GM12878 (cell line): ENCODE measurements around the gene DNTTIP2. TPM values are rescaled to one million over a fixed set of nuclear protein-coding genes. Genes with fewer than 3 reads are reported as not detected.

Experiments
- ATF7 ChIP-seq: fragments of 450-650 bp; IDR thresholded peaks from 2 replicates; pipeline ENCODE4 v1.6.1; 2016; ENCODE audit warnings: low read depth, mild to moderate bottlenecking
- CBX5 ChIP-seq: sonication (generic); IDR thresholded peaks from 2 replicates; pipeline ENCODE4 v1.6.1; 2016; ENCODE audit warnings: low read depth, moderate library complexity, mild to moderate bottlenecking, inconsistent platforms
- DPF2 ChIP-seq: fragments of 450-650 bp; IDR thresholded peaks from 2 replicates; pipeline ENCODE4 v1.6.1; 2017; ENCODE audit warnings: mild to moderate bottlenecking
- EGR1 ChIP-seq, 2 experiments: IDR thresholded peaks; 1 replicate in 1 of 2; 2 replicates in 1 of 2; pipeline ENCODE4 v1.6.1; 2011 to 2012; ENCODE audit warnings: low read depth in 2 of 2, low read length in 2 of 2, borderline replicate concordance in 1 of 2, mild to moderate bottlenecking in 1 of 2, moderate library complexity in 1 of 2
- IKZF1 ChIP-seq: fragments of 450-650 bp; conservative IDR thresholded peaks from 2 replicates; pipeline ENCODE4 v1.6.1; 2017; ENCODE audit warnings: antibody characterized with exemption, mild to moderate bottlenecking
- NR2F1 ChIP-seq: fragments of 450-650 bp; conservative IDR thresholded peaks from 2 replicates; pipeline ENCODE4 v1.6.1; 2017; ENCODE audit warnings: mild to moderate bottlenecking
- PAX5 ChIP-seq: IDR thresholded peaks from 2 replicates; pipeline ENCODE4 v1.6.1; 2011; ENCODE audit warnings: low read depth, low read length, borderline replicate concordance
- POU2F2 ChIP-seq: IDR thresholded peaks from 3 replicates; pipeline ENCODE4 v1.6.1; 2011; ENCODE audit warnings: low read depth, mild to moderate bottlenecking, low read length, borderline replicate concordance
- RBBP5 ChIP-seq: fragments of 200-600 bp; sonication (generic); conservative IDR thresholded peaks from 2 replicates; pipeline ENCODE4 v1.6.1; 2016
- RCOR1 ChIP-seq: conservative IDR thresholded peaks from 2 replicates; pipeline ENCODE4 v1.6.1; 2012; ENCODE audit warnings: low read depth, low read length, improper control_type of control experiment
- RFX5 ChIP-seq: IDR thresholded peaks from 2 replicates; pipeline ENCODE4 v1.6.1; 2011; ENCODE audit warnings: low read depth, low read length, improper control_type of control experiment
- SIX5 ChIP-seq: IDR thresholded peaks from 2 replicates; pipeline ENCODE4 v1.6.1; 2011; ENCODE audit warnings: mild to moderate bottlenecking, low read depth, low read length, moderate library complexity; ENCODE audit not compliant: severe bottlenecking
- SMARCA5 ChIP-seq: fragments of 450-650 bp; IDR thresholded peaks from 2 replicates; pipeline ENCODE4 v1.6.1; 2017; ENCODE audit warnings: mild to moderate bottlenecking
- TAF1 ChIP-seq: IDR thresholded peaks from 2 replicates; pipeline ENCODE4 v1.6.1; 2011; ENCODE audit warnings: mild to moderate bottlenecking, low read depth, low read length, borderline replicate concordance
- TCF12 ChIP-seq: IDR thresholded peaks from 2 replicates; pipeline ENCODE4 v1.6.1; 2011; ENCODE audit warnings: low read depth, mild to moderate bottlenecking, low read length
- TCF3 ChIP-seq: IDR thresholded peaks from 2 replicates; pipeline ENCODE4 v1.6.1; 2012; ENCODE audit warnings: low read depth, mild to moderate bottlenecking, low read length, borderline replicate concordance; ENCODE audit not compliant: insufficient read depth
- TCF7 ChIP-seq: IDR thresholded peaks from 2 replicates; pipeline ENCODE4 v1.6.1; 2014; ENCODE audit warnings: antibody characterized with exemption, borderline replicate concordance
- YY1 ChIP-seq: IDR thresholded peaks from 2 replicates; pipeline ENCODE4 v1.6.1; 2011; ENCODE audit warnings: low read depth, mild to moderate bottlenecking, low read length
- ZNF207 ChIP-seq: fragments of 450-650 bp; IDR thresholded peaks from 2 replicates; pipeline ENCODE4 v1.6.1; 2014; ENCODE audit warnings: antibody characterized with exemption, mild to moderate bottlenecking, borderline replicate concordance
- polyA plus RNA-seq, 11 experiments: library from polyadenylated mRNA; depleted of rRNA in 4 of 11; unstranded in 6 of 11; stranded (reverse) in 5 of 11; fragments of >200 nt; fragmentation: Nextera tagmentation in 4 of 11; fragmentation: Illumina TruSeq in 1 of 11; extraction: Ambion mirVana in 4 of 11; extraction: Trizol in 1 of 11; gene quantifications; 1 replicate in 1 of 11; 2 replicates in 10 of 11; pipeline versions ENCODE4 v1.2.1 to v1.2.3, GENCODE V29; 2011 to 2016; ENCODE audit warnings: inconsistent platforms in 2 of 11, missing spikeins in 2 of 11, low read depth in 1 of 11
- total RNA-seq, 4 experiments: library from RNA; depleted of rRNA in 3 of 4; stranded (reverse); fragments of >200 nt in 3 of 4; fragmentation: Illumina TruSeq in 1 of 4; extraction: Trizol in 1 of 4; gene quantifications; 2 replicates each; pipeline versions ENCODE4 v1.2.1 to v1.2.3, GENCODE V29; 2013 to 2021
- TF ChIP-seq, protein P1 (sequence below): IDR thresholded peaks from 2 replicates; pipeline ENCODE4 v1.6.1; 2012; ENCODE audit warnings: low read depth, low read length, improper control_type of control experiment
- TF ChIP-seq, protein P2 (sequence below): IDR thresholded peaks from 2 replicates; pipeline ENCODE4 v1.6.1; 2012; ENCODE audit warnings: low read depth, low read length, improper control_type of control experiment
- TF ChIP-seq, protein P3 (sequence below), 3 experiments: IDR thresholded peaks in 2 of 3; conservative IDR thresholded peaks in 1 of 3; 2 replicates each; pipeline ENCODE4 v1.5.1; 2011; ENCODE audit warnings: low read depth in 3 of 3, low read length in 3 of 3, mild to moderate bottlenecking in 3 of 3, control low read depth in 2 of 3, moderate library complexity in 2 of 3, inconsistent platforms in 1 of 3, mixed read lengths in 1 of 3; ENCODE audit not compliant: control insufficient read depth in 2 of 3, insufficient read depth in 1 of 3; ENCODE audit errors: extremely low read depth in 1 of 3
- TF ChIP-seq, protein P4 (sequence below): fragments of 450-650 bp; IDR thresholded peaks from 2 replicates; pipeline ENCODE4 v1.6.1; 2017; ENCODE audit warnings: mild to moderate bottlenecking, moderate library complexity

Gene DNTTIP2
- total and polyA plus RNA-seq, 10 of the 15 experiments (the other 5 are each of a cell fraction or from before 2014, with no cell fraction given), result 34.3 to 99.2 (median 74.9) TPM

DNA sequence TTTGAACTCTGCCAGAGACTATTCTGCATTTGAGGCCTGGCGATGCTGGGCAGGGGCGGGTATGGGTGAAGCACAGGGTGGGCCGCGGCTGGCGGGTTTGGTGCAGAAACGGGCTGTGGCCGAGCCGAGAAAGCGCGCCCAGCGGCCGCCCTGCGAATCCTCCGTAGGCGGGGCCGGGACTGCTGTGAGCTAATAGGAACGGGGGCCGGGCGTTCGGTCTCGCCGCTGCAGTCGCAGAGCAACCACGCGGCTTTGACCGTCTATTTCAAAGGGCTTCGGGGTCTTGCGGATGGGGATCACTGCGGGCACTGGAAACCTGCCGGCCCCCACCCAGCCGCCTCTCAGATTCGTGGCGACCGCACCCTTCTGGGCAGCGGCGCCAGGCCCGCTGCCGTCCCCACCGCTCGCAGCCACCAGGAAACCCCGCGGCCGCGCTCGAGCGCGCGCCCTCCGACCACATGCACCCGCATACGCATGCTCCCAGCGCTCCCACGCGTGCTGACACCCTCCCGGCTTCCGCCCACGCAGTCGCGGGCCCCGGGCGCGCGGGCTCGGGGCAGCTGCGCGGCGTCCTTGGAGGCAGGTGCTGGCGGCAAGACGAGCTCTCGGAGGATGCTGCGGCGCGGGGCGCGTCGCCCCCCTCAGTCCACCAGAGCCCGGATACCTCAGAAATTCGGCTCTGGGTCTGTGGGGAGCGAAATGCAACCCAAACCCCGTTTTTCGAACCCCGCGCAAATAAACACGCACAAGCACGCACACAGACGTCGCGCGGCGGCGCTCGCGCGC is 32.6 kb downstream of the DNTTIP2 start (continued):
- TF ChIP-seq, protein P1, sequence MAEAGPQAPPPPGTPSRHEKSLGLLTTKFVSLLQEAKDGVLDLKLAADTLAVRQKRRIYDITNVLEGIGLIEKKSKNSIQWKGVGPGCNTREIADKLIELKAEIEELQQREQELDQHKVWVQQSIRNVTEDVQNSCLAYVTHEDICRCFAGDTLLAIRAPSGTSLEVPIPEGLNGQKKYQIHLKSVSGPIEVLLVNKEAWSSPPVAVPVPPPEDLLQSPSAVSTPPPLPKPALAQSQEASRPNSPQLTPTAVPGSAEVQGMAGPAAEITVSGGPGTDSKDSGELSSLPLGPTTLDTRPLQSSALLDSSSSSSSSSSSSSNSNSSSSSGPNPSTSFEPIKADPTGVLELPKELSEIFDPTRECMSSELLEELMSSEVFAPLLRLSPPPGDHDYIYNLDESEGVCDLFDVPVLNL, result no peak
- TF ChIP-seq NR2F1 (peak; percentile 48), EGR1 (IDR thresholded peaks at IDR 0.05; ENCODE audit: borderline replicate concordance in 1 of 2, low read depth in 2 of 2, low read length in 2 of 2) (peak in 1 of 2 experiments; percentile 100; a peak in 2 of 3 replicates), ZNF207 (peak; percentile 83), TAF1 (0 out of 2 replicates have a peak, but pooled peaks have one; percentile 16), RBBP5 (peak; percentile 88; the same call in 1 of the 2 replicates), TCF3 (peak; percentile 39; the same call in 1 of the 2 replicates), PAX5 (peak; percentile 61; the same call in 1 of the 2 replicates), POU2F2 (peak; percentile 22; the same call in 1 of the 3 replicates), DPF2 (peak; percentile 71), TCF7 (no peak), RCOR1 (0 out of 2 replicates have a peak, but pooled peaks have one; percentile 41), YY1 (0 out of 2 replicates have a peak, but pooled peaks have one; percentile 28), CBX5 (no peak), IKZF1 (peak; percentile 54), ATF7 (no peak; the same call in 1 of the 2 replicates), TCF12 (peak; percentile 47; the same call in 1 of the 2 replicates), RFX5 (peak; percentile 11; the same call in 1 of the 2 replicates), SIX5 (no peak), SMARCA5 (peak; percentile 62; the same call in 1 of the 2 replicates)
- TF ChIP-seq, protein P2, sequence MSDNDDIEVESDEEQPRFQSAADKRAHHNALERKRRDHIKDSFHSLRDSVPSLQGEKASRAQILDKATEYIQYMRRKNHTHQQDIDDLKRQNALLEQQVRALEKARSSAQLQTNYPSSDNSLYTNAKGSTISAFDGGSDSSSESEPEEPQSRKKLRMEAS, result peak; percentile 70
- TF ChIP-seq, protein P3, sequence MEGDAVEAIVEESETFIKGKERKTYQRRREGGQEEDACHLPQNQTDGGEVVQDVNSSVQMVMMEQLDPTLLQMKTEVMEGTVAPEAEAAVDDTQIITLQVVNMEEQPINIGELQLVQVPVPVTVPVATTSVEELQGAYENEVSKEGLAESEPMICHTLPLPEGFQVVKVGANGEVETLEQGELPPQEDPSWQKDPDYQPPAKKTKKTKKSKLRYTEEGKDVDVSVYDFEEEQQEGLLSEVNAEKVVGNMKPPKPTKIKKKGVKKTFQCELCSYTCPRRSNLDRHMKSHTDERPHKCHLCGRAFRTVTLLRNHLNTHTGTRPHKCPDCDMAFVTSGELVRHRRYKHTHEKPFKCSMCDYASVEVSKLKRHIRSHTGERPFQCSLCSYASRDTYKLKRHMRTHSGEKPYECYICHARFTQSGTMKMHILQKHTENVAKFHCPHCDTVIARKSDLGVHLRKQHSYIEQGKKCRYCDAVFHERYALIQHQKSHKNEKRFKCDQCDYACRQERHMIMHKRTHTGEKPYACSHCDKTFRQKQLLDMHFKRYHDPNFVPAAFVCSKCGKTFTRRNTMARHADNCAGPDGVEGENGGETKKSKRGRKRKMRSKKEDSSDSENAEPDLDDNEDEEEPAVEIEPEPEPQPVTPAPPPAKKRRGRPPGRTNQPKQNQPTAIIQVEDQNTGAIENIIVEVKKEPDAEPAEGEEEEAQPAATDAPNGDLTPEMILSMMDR (IDR thresholded peaks at IDR 0.05 in 2 of 3, conservative IDR thresholded peaks at IDR 0.05 in 1 of 3; ENCODE audit: control insufficient read depth in 2 of 3, extremely low read depth in 1 of 3, insufficient read depth in 1 of 3, low read depth in 3 of 3, low read length in 3 of 3), result peak; percentile 17 to 44 (median 24); a peak in 3 of 6 replicates
- TF ChIP-seq, protein P4, sequence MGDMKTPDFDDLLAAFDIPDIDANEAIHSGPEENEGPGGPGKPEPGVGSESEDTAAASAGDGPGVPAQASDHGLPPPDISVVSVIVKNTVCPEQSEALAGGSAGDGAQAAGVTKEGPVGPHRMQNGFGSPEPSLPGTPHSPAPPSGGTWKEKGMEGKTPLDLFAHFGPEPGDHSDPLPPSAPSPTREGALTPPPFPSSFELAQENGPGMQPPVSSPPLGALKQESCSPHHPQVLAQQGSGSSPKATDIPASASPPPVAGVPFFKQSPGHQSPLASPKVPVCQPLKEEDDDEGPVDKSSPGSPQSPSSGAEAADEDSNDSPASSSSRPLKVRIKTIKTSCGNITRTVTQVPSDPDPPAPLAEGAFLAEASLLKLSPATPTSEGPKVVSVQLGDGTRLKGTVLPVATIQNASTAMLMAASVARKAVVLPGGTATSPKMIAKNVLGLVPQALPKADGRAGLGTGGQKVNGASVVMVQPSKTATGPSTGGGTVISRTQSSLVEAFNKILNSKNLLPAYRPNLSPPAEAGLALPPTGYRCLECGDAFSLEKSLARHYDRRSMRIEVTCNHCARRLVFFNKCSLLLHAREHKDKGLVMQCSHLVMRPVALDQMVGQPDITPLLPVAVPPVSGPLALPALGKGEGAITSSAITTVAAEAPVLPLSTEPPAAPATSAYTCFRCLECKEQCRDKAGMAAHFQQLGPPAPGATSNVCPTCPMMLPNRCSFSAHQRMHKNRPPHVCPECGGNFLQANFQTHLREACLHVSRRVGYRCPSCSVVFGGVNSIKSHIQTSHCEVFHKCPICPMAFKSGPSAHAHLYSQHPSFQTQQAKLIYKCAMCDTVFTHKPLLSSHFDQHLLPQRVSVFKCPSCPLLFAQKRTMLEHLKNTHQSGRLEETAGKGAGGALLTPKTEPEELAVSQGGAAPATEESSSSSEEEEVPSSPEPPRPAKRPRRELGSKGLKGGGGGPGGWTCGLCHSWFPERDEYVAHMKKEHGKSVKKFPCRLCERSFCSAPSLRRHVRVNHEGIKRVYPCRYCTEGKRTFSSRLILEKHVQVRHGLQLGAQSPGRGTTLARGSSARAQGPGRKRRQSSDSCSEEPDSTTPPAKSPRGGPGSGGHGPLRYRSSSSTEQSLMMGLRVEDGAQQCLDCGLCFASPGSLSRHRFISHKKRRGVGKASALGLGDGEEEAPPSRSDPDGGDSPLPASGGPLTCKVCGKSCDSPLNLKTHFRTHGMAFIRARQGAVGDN, result no peak
